ENCODE results near the gene CMIP.

The CMIP gene

DNA sequence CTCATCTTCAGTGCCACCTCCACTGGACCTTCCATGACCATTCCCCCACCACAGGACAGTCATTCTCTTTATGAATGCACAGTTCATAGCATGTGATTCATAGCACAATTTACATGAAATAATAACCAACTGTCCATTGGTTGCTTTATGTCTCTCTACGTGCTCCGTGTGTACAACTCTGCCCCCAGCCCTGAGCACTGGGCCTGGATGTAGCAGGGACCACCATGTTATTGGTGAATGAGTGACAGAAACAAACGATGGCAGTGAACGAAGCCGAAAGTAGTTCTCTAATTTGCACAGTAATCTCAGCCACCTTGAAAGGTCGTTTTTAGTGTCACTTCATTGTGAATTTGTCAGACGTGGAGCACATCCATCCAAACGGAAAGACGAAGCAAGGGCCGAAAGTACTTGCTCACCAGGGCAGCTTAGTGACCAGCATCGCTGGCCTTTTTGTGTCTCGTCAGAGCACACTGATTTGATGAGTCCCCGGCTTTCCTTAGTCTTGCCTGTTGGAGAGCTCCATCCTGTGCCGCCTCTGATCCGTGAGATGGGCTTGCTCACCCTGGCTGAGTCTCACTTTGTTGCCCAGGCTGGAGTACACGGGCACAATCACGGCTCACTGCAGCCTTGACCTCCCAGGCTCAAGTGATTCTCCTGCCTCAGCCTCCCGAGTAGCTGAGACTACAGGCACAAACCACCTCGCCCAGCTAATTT is 95.3 kb downstream of the CMIP start:
- DNase-seq, result no peak

DNA sequence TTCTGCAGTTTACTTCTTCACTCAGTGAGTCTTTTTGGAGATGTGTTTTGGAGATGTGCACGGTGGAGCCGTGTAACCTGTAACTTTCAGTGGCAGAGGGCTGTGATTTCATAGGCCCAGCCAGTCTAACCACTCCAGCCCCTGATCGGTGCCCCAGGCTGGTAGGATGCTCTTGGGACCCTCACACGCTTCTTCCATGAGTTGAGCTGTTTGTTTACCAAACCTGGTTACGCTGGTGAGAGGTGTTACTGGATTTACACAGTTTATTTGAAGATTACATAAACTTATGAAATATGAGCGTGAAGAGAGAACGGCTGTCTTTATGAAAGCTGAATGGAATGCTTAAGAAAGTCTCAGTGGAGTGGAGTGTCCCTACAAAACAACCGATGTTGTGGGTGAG is 96.7 kb downstream of the CMIP start:
- DNase-seq, result no peak

DNA sequence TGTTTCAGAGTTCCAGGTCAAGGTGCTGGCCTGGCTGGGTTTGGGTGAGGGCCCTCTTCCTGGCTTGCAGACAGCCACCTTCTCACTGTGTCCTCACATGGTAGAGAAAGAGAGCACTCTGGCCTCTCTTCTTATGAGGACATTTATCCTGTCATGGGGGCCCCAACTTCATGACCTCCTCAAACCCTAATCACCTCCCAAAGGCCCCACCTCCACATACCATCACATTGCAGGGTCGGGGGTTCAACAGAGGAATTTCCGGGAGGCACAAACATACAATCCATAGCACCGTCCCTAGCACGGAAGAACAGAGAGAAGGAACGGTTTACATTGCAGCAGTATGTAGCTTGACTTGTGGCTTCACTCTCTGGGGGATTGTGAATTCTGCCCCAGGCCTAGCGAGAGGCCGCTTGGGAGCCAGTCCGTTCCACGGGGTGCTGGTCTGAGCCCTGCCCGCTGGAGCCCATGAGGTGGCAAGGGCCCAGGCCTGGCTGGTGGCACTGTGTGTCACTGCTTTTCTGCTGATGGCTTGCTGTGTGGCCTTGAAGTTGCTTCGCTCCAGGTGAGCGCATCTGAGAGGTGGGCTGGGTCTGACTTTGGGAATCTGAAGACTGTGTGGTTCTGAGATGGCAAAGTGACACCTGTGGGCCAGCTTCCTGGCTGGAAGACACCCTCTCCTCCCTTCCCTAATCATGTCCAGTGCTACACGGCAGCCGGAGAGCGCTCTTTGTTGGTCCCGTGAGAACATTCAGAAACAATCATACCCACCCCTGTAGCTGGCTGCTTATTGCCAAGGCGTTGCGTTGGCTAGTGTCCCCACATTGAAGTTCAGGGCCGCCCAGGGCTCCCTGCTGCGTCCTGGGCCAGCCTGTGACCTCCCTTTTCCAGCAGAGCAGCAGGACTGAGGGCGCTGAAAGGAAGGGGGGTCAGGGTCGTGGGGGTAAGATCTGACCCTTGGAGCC is 98.3 kb downstream of the CMIP start:
- DNase-seq, result no peak

DNA sequence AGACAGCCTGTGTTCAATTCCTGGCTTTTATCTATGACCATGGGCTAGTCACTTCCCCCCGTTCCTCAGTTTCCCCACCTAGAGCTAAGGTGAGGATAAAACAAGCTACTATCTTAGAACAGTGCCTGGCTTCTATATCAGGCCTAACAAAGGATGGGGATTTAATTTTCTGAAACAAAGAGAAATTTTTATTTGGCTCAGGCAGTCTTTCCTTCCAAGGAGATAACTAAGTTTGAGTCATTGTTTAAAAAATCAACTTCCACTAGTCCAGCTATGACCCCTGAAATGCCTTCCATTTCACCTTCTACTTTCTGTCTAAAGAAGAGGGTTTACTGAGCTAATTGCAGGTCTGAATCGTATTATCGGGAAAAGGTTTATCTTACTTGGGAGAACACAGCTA is 99.0 kb downstream of the CMIP start:
- DNase-seq, result no peak

DNA sequence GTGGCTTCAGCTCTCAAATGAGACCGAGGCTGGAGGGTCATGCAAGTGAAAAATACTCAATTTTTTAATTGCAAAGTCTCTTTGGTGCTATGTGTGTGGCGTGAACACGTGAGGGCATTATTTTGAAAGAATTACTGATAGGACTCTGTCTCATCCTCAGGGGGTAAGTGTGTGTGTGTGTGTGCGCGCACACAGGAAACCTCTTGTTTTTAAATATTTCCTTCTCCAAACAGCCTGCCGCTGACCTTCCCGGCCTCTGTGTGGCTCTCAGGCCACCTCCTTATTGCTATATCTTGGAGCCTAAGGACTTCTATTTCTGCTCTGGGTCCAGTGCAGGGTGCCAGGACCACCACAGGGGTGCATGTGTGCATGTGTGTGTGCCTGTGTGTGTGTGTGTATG is 99.7 kb downstream of the CMIP start:
- no peak for DNase-seq

DNA sequence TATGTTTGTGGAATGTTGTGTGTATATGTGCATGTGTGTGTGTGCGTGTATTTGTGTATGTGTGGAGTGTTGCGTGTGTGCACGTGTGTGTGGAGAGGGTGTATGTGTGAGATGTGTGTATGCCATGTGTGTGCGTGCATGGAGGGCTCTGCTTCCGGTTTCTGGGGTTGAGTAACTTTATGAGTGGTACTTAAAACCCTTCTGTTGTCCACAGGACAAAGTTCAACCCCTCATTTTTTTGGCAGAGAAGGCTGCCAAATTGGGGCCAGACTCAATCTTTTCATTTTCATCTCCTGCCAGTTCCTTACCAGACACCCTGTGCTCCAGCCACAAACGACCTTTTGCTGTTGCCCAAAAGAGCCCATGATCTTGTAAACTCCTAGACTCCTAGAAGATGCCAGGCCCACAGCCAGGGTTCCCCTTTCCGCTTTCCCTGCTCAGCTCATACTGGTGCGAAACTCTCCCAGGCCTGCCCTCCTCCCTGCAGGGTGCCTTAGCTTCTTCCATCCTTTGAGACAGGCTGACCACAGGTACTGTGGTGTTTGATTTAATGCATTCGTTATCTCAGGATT is 100.2 kb downstream of the CMIP start:
- DNase-seq, result no peak

DNA sequence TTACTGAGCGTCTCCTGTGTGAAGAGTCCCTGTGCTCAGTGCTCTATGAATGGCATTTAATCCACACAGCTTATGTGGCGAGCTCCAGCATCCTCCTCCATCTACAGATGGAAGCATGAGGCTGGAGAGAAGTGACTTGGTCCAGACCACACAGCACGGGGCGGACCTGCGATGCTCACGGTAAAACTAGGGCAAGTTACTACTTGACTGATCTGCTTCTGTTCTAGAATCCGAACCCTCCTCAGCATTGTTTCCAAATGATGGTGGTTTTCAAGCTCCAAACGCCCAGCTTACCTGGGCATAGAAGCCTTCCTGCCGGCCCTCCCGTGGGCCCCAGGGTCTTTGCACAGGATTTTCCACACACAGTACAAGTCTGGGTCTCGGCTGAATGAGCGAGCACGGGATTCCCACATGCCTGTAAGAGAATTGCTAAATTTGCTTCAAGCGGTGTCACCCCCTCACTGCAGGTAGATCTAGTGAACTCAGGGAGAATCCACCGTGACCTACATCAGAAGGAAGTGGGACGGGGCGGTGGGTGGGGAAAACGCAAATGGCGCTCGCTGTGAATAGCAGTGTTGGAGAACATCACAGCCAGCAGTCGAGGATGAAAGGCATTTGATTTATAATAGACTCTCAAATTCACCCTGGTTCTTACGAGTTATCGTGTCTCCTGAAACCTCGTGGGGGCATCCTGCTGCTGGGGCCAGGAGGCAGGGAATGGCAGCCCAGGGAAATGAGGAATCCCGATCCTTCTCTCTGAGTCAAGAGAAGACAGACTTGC is 101.1 kb downstream of the CMIP start:
- no peak for DNase-seq

DNA sequence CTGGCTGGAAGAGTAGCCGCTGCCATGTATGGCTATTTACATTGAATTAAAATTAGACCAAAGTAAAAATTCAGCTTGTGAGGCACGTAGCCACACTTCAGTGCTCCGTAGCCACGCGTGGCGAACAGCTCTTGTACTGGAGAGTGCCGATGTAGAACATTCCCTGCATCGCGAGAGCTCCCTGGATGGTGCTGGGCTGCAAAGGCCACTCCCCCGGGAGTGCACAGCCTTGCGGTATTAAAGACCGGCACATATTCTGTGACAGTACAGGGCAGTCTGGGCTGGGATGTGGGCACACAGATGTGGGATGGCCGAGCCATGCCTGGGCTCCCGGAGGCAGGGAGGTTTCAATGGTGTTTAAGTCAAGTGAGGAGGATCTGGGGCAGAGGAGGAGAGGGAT is 102.2 kb downstream of the CMIP start:
- no peak for DNase-seq

DNA sequence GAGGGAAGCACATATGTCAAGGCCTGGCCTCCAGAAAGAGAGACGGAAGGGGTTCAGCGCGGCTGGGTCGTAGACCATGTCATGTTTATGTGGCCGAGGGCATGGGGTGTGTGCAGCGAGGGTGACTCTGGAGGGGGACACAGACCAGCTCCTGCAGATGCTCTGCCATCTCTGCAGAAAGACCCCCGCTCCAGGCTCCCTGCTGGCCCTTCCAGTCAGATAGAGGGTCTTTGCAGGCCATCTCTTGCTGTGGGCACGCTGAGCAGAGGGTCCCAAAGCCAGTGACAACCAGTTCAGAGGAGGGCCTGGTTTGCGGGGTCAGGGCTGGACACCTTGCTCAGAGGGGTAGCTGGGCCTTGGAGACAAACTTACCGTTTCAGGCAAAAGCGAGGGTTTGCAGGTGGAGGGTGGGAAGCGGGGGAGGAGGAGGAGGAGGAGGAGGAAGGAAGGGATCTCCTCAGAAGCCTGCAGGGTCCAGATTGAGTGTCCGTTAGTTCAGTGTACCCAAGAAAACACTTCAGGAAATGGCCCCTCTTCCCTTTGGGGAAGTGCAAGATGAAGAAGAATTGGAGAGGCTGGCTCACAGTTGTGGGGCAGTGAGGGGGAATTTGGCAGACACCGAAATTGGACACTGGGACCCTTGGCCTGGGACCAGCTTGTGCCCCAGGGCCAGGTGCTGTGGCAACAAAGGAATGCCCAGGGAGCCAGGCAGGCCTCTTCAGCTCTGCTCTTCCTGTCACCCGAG is 102.8 kb downstream of the CMIP start:
- no peak for DNase-seq

DNA sequence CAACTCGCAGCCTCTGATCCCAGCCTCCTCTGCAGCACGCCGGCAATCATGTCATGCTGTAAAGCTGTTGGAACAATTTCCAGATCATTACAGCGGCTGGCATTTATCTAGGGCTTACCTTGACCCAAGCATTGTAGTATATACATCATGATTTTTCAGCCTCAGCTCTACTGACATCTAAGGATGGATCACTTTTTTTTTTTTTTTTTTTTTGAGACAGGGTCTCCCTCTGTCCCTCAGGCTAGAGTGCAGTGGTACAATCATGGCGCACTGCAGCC is 103.3 kb downstream of the CMIP start:
- DNase-seq, result no peak

DNA sequence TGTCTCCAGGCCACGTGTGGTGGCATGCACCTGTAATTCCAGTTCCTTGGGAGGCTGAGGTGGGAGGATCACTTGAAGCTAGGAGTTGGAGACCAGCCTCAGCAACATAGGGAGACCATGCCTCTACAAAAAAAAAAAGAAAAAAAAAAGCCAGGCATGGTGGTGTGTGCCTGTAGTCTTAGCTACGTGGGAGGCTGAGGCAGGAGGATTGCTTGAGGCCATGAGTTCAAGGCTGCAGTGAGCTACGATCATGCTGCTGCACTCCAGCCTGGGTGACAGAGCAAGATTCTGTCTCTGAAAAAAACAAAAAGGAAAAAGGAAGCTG is 103.9 kb downstream of the CMIP start:
- DNase-seq, result no peak

DNA sequence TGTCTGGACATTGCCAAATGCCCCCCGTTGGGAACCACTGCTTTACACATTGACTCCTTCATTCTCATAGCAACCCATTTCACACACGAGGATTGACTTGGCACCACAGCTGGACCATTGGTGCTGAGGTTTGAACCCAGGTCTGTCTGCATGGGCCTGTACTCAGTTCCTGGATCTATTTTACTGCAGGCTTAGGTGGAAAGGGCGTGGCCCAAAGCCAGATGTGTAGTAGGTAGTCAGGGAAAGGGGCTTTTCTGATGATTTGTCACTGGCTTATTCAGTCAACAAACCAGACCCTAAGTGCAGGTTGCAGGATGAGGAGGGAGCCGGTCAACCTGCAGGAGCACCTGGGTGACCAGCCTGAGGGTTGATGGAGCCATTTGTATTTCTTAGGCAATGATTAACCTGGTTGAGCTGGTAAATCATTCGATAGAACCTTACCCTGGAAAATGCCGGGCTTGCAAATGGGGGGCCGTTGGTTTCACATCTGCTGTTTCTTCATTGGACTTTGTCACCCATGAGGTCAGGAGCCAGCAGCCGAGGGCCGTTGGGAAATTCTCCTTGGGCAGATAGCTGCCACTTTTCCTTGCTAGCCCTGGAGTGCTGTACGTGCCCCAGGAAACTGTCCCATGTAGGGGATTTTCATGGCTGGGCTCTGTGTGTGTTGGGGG is 104.4 kb downstream of the CMIP start:
- DNase-seq, result no peak

DNA sequence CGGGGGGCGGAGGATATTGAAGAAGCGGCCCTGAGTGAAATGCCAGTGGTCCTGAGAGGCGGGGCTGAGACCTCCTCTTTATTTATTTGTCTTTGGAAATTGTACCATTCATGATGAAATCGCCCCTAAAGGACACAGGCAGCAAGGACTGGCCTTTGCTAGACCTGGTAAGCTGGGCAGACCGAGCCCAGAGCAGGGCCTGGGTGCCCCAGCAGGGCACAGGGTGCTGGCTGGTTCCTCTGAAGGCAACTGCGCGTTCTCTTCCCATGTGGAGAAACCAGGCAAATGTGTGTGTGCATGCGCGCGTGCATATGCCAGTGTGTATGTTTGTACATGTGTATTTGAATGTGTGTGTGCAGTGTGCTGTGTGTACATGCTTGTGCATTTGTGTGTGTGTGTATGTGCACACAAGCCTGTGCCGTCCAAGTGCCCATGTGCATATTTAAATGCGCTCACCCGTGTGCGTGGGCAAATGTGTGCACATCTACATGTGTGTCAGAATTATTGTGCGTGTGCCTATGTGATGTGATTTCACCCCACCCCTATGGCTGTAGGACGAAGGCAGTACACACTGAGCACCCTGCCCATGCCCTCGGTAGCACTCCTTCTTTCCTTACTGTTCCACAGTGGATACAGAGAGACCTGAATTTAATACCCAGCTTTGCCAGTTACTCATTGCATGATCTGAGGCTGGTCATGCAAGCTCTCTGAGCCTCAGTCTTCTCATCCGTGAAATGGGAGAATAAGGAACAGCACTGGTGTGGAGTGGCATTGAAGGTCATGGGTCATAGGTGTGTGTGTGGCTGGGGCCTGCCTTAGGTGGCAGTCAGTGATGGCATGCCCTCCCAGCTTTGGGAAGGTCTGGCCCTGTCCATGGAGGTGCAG is 105.2 kb downstream of the CMIP start:
- no peak for DNase-seq

DNA sequence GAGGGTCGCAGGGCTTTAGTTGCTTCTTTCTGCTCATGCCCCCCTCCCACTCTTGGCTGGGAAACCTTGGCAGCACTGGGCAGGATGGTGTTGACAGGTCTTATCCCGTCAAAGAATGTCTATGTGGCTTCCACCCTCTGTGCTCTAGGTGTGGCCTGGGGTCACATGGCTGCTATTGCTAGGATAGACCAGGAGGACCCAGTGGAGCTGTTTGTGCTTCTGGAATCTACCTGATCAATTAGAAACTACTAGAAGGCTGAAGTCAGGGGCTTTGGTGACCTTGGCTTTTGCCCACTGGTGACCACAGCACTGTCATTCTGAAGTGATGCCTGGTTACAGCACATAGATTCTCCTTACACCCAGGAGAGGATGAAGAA is 105.8 kb downstream of the CMIP start:
- DNase-seq, result no peak

DNA sequence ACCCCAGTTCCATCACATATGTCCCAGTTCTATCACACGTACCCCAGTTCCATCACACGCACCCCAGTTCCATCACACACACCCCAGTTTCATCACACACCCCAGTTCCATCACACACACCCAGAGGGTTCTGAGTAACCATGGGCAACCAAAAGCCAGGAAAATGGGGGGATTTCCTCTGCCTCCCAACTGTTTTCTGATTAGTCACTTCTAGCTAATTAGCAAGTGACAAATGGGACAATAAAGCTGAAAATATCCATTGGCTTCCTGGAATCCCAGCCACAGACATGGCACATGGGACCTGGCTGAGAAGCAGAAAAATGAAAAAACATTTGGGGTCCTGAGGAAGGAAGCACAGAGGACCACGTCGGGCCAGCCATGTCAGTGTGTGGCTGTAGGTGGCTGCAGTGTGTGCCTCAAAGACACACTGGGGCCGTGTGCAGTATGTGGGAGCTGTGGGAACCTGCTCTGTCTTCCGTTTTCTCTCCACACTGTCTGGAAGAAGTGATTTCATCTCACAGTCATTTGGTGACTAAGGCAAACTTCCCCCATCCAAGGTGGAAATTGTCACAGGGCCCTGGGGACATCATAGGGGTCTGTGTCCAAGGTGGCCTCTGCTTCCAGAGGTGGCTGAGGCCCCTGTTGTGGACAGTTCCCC is 106.7 kb downstream of the CMIP start:
- DNase-seq, result no peak

DNA sequence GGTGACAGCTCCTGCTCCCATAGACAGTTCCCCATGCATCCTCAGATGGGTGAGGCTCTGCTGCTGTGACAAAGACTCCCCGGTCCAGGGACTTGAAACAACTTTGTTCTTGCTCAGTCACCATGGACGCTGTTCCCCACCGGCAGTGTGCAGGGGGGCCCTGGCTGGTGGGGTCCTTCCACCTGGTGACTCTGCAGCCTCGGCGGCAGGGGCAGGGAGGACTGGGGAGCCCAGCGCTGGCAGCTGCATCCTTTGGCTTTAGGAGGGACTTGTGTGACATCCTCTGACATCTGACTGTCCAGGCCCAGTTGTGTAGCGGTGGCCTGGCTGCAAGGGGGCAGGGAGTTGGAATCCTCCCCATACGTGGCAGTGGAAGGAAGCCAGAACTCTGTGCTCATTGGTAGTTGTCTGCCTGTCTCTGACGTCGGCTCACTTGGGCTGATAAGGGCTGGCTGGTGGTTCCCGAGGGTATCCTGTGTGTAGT is 107.3 kb downstream of the CMIP start:
- DNase-seq, result no peak

DNA sequence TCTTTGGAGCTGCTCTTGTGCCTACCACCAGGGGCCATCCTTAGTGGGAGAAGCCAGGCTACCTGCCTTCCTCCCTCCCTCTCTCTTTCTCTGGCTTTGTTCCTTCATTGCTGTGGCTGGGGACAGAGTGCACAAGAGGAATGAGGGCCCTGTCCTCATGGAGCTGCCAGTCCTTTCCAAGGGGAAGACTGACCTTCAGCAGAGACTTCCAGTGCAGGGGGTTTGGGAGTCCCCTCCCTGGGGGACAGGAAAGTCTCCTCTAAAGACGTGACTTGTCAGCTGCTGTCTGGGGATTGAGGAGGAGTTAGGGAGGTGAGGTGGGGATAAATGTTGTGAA is 108.1 kb downstream of the CMIP start:
- DNase-seq, result no peak

DNA sequence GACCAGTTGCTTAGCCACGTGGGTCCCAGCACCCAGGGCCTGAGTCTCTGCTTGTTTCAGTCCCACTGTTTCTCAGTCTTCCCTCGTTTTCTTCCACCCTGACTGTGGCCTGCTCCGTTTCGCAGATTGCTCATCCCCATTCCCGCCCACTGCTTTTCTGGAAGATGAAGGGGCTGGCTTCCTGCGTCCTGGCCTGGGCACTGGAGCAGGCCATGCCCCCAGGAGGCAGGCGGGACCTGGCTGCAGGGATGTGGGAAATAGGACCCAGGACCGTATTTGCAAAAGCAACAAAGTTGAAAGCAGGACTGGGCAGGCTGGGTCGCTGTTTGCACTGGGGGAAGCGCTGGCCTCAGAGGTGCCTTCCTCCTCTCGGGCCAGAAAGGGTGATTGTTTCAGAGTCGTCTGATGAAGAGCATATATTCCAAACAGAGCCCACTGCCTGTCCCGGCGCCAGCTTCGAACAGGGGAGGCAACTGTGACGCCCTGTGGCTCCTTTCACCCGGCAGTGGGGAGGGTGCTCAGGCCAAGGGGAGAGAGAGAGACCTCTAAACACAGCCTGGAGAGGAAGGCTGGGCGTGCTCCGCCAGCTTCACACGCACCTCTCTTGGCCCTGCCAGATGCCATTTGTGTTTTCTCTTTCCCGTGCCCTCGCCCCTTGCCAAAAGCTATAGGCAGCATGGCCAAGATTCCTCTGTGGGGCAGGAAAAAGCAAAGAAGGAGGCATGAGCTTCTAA is 108.6 kb downstream of the CMIP start:
- no peak for DNase-seq

DNA sequence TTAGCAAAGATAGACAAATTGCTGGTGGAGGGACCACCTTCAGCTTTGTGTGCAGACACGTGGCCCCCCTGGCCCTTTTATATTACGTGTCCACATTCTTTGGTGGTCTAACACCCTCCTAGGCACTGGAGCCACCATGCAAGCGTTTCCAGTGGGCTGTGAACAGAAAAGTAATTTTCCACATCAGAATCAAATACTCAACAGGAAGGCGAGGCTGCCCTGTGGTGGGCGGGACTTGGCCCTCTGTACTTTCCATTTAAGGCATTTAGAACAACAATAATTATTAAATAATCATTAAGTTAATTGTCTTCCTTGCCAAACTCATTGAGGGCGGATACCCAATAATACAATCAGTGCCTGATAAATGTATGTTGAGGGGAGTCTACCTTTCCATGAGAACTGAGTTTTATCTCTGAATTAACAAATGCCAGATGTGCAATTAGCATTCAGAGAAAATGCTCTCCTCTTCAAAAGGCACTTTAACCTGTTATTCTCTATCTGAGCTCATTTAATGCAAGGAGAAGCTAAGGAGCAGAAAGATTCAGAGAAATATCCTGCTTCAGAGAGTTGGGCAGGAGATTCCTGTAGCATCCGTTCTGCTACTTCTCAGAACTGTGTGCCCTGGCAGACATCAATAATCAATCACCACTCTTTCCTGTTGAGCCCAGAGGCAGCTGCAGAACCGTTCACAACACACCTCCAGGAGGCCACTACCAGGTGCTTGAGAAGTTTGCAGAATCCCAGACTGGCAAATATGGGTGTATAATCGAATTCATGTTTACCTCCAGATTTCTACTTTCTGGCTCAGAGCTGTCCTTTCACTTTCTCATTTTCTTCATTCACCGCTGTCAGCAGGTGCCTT is 109.4 kb downstream of the CMIP start:
- DNase-seq, result no peak

Measured in NCI-H1694 (cell line).